Chondrocyte (in vitro differentiated cells): Measurements from ENCODE around the gene CCDC198. TPM values are rescaled to one million over a fixed set of nuclear protein-coding genes. Genes with fewer than 3 reads are reported as not detected.

Experiments used
- DNase-seq: peaks from one replicate; pipeline ENCODE4 v3.0.0; 2021; ENCODE audit warnings: mixed read lengths, low spot score
- H3K27ac Mint-ChIP-seq: one replicate; pipeline ENCODE4 v1.8.0; 2021; ENCODE audit warnings: mild to moderate bottlenecking, moderate library complexity, mixed read lengths; ENCODE audit not compliant: unreplicated experiment
- H3K27me3 Mint-ChIP-seq: 2 replicates; pipeline ENCODE4 v1.8.0; 2021; ENCODE audit warnings: low read depth, mixed read lengths
- H3K36me3 Mint-ChIP-seq: 2 replicates; pipeline ENCODE4 v1.8.0; 2021; ENCODE audit warnings: low read depth, mixed read lengths
- H3K4me1 Mint-ChIP-seq: 2 replicates; pipeline ENCODE4 v1.8.0; 2021; ENCODE audit warnings: low read depth, mild to moderate bottlenecking, mixed read lengths
- H3K4me3 Mint-ChIP-seq: one replicate; pipeline ENCODE4 v1.8.0; 2021; ENCODE audit warnings: mild to moderate bottlenecking, moderate library complexity, mixed read lengths; ENCODE audit not compliant: unreplicated experiment
- H3K9me3 Mint-ChIP-seq: 2 replicates; pipeline ENCODE4 v1.8.0; 2021; ENCODE audit warnings: low read depth, mixed read lengths
- total RNA-seq: library from RNA; stranded (reverse); gene quantifications from 3 replicates; pipeline ENCODE4 v1.2.1, GENCODE V29; 2021
- TF ChIP-seq, protein P1 (sequence below): fragments of 200-600 bp; sonication (generic); IDR thresholded peaks from 2 replicates; pipeline ENCODE4 v1.5.0; 2021; ENCODE audit warnings: antibody characterized with exemption, mild to moderate bottlenecking, moderate library complexity

The CCDC198 gene
- total RNA-seq, 1 donor from 2014 or later: not detected

DNA sequence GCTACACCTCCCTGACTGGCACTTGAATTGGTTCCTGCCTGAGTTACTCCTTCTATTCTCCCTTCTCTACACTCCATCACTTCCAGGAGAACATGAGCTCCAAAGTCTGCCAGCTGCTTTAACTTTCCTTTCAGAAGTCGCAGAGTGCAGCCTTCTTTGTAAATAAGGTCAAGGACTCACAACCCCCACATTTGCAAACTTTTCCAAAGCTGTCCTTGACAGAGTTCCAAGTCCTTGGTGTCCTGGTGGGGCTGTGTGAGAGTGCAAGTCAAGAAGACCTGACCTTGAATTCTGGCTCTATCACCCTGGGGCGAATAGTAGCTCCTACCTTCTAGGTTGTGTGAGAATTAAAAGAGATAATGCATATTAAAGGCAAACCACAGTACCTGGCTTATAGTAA lies 15.6 kb downstream of the CCDC198 start:
- Mint-ChIP-seq H3K27me3 (peaks cover 19% of the 10 kb centered on the region), H3K36me3 (no peaks in the 10 kb centered on the region), H3K9me3 (no peaks in the 10 kb centered on the region), H3K27ac (no peak overlapping the region), H3K4me3 (no peak overlapping the region), H3K4me1 (no peaks in the 10 kb centered on the region)
- TF ChIP-seq, protein P1, sequence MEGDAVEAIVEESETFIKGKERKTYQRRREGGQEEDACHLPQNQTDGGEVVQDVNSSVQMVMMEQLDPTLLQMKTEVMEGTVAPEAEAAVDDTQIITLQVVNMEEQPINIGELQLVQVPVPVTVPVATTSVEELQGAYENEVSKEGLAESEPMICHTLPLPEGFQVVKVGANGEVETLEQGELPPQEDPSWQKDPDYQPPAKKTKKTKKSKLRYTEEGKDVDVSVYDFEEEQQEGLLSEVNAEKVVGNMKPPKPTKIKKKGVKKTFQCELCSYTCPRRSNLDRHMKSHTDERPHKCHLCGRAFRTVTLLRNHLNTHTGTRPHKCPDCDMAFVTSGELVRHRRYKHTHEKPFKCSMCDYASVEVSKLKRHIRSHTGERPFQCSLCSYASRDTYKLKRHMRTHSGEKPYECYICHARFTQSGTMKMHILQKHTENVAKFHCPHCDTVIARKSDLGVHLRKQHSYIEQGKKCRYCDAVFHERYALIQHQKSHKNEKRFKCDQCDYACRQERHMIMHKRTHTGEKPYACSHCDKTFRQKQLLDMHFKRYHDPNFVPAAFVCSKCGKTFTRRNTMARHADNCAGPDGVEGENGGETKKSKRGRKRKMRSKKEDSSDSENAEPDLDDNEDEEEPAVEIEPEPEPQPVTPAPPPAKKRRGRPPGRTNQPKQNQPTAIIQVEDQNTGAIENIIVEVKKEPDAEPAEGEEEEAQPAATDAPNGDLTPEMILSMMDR: no peak
- no peak for DNase-seq

DNA sequence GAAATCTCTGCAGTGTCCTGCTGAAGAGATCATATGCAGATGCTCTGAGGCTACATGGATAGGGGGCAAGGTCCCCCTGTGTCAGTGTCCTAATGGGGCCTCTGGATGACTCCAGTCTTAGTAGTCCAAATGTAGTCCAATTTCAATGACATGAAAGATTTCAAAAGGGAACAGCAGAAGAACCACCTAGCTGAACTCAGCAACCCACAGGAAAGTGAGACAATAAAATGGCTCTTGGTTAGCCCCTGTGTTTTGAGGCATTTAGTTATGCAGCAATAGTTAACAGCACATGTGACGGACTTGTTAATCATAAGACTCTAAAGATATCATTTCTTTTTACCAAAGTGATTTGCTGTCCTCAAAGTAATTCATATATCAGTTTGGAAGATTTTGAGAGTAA lies 22.7 kb downstream of the CCDC198 start:
- no peaks in the 10 kb centered on the region for H3K36me3 Mint-ChIP-seq
- TF ChIP-seq, protein P1: no peak
- H3K4me1 Mint-ChIP-seq: no peaks in the 10 kb centered on the region
- peaks cover 16% of the 10 kb centered on the region for H3K27me3 Mint-ChIP-seq
- DNase-seq: no peak
- no peak overlapping the region for H3K27ac Mint-ChIP-seq
- no peak overlapping the region for H3K4me3 Mint-ChIP-seq
- no peaks in the 10 kb centered on the region for H3K9me3 Mint-ChIP-seq

DNA sequence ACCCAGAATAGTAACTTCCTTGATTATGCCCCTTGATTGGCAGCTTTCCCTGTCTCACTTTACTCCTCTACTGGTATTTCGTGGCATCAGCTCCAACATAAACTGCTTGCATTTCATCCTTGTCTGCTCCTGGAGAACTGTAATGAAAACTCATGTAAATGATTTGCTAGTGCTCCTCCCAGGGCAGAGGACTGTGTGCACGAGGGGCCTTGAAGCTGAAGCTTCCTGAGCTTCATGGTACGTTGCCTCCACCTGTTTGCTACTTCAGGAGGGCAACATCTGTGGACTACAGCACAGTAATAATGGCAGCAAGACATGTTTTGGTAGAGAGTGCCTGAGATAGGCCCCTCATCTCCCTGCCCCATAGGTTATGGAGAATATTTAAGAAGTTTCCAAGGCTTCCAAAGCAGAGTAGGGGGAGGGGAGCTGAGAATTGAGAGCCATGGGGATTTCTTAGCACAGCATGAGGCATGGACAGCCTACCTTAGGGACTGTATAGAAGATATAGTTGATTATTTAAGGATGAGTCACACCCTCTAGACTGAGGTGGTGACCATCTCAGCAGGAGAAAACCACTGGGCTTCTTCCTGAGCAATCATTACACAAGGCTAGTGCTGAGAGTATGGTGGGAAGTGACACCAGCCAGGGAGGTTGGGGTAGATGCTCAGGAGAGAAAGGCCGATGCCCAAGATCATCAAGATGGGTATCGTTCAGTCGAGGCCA lies 29.5 kb downstream of the CCDC198 start:
- Mint-ChIP-seq H3K4me3 (no peak overlapping the region), H3K9me3 (peaks cover 5% of the 10 kb centered on the region), H3K27ac (no peak overlapping the region), H3K4me1 (no peaks in the 10 kb centered on the region), H3K36me3 (no peaks in the 10 kb centered on the region), H3K27me3 (no peaks in the 10 kb centered on the region)
- TF ChIP-seq, protein P1: no peak
- DNase-seq: no peak

DNA sequence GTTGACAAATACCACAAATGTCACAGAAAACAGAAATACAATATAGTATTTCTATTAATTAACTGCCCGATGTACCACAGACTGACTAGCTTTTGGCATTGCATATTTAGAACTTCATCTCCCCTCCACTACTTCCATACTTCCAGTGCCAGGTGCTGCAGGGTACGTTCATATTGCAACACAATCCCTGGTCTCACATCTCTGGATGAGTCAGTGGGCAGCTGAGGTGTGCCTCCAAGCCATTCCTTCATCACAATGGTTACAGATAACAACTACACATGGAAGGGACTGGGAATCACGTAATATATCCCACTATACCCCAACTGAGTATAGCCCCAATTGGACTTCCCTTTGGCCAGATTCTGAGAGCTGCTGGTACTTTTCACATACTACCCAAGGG lies 31.1 kb downstream of the CCDC198 start:
- no peak overlapping the region for H3K4me3 Mint-ChIP-seq
- no peaks in the 10 kb centered on the region for H3K4me1 Mint-ChIP-seq
- H3K27me3 Mint-ChIP-seq: peaks cover 7% of the 10 kb centered on the region
- H3K9me3 Mint-ChIP-seq: peaks cover 5% of the 10 kb centered on the region
- H3K36me3 Mint-ChIP-seq: no peaks in the 10 kb centered on the region
- TF ChIP-seq, protein P1: no peak
- DNase-seq: no peak
- no peak overlapping the region for H3K27ac Mint-ChIP-seq

DNA sequence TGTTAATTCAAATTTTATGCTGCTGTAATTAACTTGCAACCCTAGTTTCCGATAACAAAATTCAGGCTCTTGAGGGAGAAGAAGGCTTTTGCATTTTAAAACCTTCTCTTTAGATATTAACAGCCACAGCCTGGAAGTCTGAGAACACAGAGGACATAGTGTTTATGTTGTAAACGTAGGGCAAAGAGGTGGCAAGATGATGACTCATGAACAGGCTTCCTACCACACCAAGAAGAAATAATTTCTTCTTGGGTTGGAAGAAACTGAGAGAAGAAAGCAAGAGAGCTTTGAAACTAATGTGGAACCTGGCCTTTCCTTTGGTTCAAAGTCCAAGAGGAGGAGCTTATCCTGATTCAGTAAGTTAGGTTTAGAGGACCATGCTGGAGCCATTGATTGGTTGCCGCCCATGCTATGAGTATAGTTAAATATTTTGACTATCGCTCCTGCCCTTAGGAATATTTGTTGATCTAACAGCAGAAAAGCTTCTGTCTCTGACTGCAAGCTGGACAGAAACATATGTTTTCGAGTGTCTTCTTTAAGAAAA lies 31.8 kb downstream of the CCDC198 start:
- H3K27me3 Mint-ChIP-seq: peaks cover 8% of the 10 kb centered on the region
- H3K4me3 Mint-ChIP-seq: no peak overlapping the region
- peaks cover 7% of the 10 kb centered on the region for H3K9me3 Mint-ChIP-seq
- H3K4me1 Mint-ChIP-seq: no peaks in the 10 kb centered on the region
- no peak overlapping the region for H3K27ac Mint-ChIP-seq
- peaks cover under 1% of the 10 kb centered on the region for H3K36me3 Mint-ChIP-seq
- TF ChIP-seq, protein P1: no peak
- no peak for DNase-seq
